Endodermal cell (in vitro differentiated cells): ENCODE data around the gene C1orf210. TPM values are rescaled to one million over a fixed set of nuclear protein-coding genes. Genes with fewer than 3 reads are reported as not detected.
A peak's percentile ranks its signal among the peaks of the same experiment; 100 is the strongest.

Experiments
- DNase-seq: peaks from one replicate; pipeline ENCODE4 v3.0.0-alpha.2; 2017
- H3K27ac ChIP-seq: 2 replicates; pipeline ENCODE4 v1.5.1; 2013; ENCODE audit warnings: mild to moderate bottlenecking, low read depth, low read length, moderate library complexity
- H3K27me3 ChIP-seq: 2 replicates; pipeline ENCODE4 v1.6.1; 2013; ENCODE audit warnings: mild to moderate bottlenecking, low read length, moderate library complexity; ENCODE audit not compliant: insufficient read depth, control insufficient read depth, poor library complexity, severe bottlenecking
- H3K36me3 ChIP-seq: 2 replicates; pipeline ENCODE4 v1.7.0; 2013; ENCODE audit warnings: mild to moderate bottlenecking, low read length, moderate library complexity; ENCODE audit not compliant: control insufficient read depth, insufficient read depth
- H3K4me1 ChIP-seq: one replicate; pipeline ENCODE4 v1.7.0; 2013; ENCODE audit warnings: low read length; ENCODE audit not compliant: control insufficient read depth, insufficient read depth
- H3K4me3 ChIP-seq: 2 replicates; pipeline ENCODE4 v1.5.1; 2013; ENCODE audit warnings: mild to moderate bottlenecking, low read length, moderate library complexity
- H3K9ac ChIP-seq: 2 replicates; pipeline ENCODE4 v1.6.1; 2013; ENCODE audit warnings: mild to moderate bottlenecking, low read length, moderate library complexity; ENCODE audit not compliant: poor library complexity, severe bottlenecking; ENCODE audit errors: extremely low read depth
- H3K9me3 ChIP-seq: 2 replicates; pipeline ENCODE4 v1.6.1; 2013; ENCODE audit warnings: mild to moderate bottlenecking, low read length, moderate library complexity; ENCODE audit not compliant: control insufficient read depth
- H3K27ac Mint-ChIP-seq: 2 replicates; pipeline ENCODE4 v1.8.0; 2020; ENCODE audit warnings: mixed read lengths
- H3K27me3 Mint-ChIP-seq: 2 replicates; pipeline ENCODE4 v1.8.0; 2021; ENCODE audit warnings: mild to moderate bottlenecking, mixed read lengths; ENCODE audit not compliant: insufficient read depth
- H3K36me3 Mint-ChIP-seq: 2 replicates; pipeline ENCODE4 v1.8.0; 2020; ENCODE audit warnings: low read depth, mixed read lengths
- H3K4me1 Mint-ChIP-seq: 2 replicates; pipeline ENCODE4 v1.8.0; 2020; ENCODE audit warnings: mixed read lengths
- H3K4me3 Mint-ChIP-seq: 2 replicates; pipeline ENCODE4 v1.8.0; 2020; ENCODE audit warnings: mild to moderate bottlenecking, moderate library complexity, mixed read lengths
- H3K9me3 Mint-ChIP-seq: 2 replicates; pipeline ENCODE4 v1.8.0; 2020; ENCODE audit warnings: mild to moderate bottlenecking, mixed read lengths
- CTCF ChIP-seq: fragments of 200-600 bp; sonication (generic); conservative IDR thresholded peaks from 2 replicates; pipeline ENCODE4 v1.5.0; 2021; ENCODE audit warnings: antibody characterized with exemption, mild to moderate bottlenecking
- WGBS, 2 experiments: methylation state at CpG; one replicate each; pipeline versions ENCODE4 v1.1.5 to v1.1.7; 2013; ENCODE audit warnings: missing lambda C conversion rate in 2 of 2, mixed read lengths in 1 of 2; ENCODE audit not compliant: insufficient coverage in 1 of 2, insufficient read length in 1 of 2; 5-methylcytosine and 5-hydroxymethylcytosine counted together
- total RNA-seq, 2 donors: library from RNA; stranded (reverse); fragmentation: NEBNext Ultra II Directional in 1 of 2; extraction: Animal tissue kit (Norgen Biotek cat#: 25700) in 1 of 2; gene quantifications; 2 replicates in 1 of 2; 3 replicates in 1 of 2; pipeline ENCODE4 v1.2.1, GENCODE V29; 2021

The C1orf210 gene
- total RNA-seq, 2 donors from 2014 or later: 9.7 to 17.9 TPM

- H3K27ac Mint-ChIP-seq: no peak overlapping the region
- Histone ChIP-seq H3K36me3 (no peaks in the 10 kb centered on the region), H3K27ac (no peak overlapping the region), H3K4me1 (peaks cover 5% of the 10 kb centered on the region), H3K4me3 (no peak overlapping the region), H3K9ac (no peak overlapping the region), H3K27me3 (no peaks in the 10 kb centered on the region), H3K9me3 (no peaks in the 10 kb centered on the region)
- H3K4me1 Mint-ChIP-seq: peaks cover 31% of the 10 kb centered on the region
- WGBS, 2 experiments: 69% methylated on average over 2 of the region's 2 CpGs; no CpG with 5 or more reads in 1 of the 2 experiments
- H3K9me3 Mint-ChIP-seq: no peaks in the 10 kb centered on the region
- no peak overlapping the region for H3K4me3 Mint-ChIP-seq
- TF ChIP-seq CTCF: no peak
- peaks cover 26% of the 10 kb centered on the region for H3K36me3 Mint-ChIP-seq
- peaks cover 1% of the 10 kb centered on the region for H3K27me3 Mint-ChIP-seq
- peak; percentile 22 for DNase-seq
Measured at GRCh38 chr1:43280692-43281091, 4.7 kb downstream of the C1orf210 start.

- Histone ChIP-seq H3K9ac (no peak overlapping the region), H3K4me1 (no peaks in the 10 kb centered on the region), H3K4me3 (no peak overlapping the region), H3K9me3 (no peaks in the 10 kb centered on the region), H3K27ac (no peak overlapping the region), H3K27me3 (no peaks in the 10 kb centered on the region), H3K36me3 (no peaks in the 10 kb centered on the region)
- Mint-ChIP-seq H3K27me3 (peaks cover 1% of the 10 kb centered on the region), H3K36me3 (peaks cover 26% of the 10 kb centered on the region), H3K4me3 (no peak overlapping the region), H3K27ac (no peak overlapping the region), H3K9me3 (no peaks in the 10 kb centered on the region), H3K4me1 (peaks cover 22% of the 10 kb centered on the region)
- peak; percentile 7 for DNase-seq
- no peak for TF ChIP-seq CTCF
- WGBS, 2 experiments: 90 to 92% methylated on average over 5 to 6 of the region's 6 CpGs
Measured at GRCh38 chr1:43279666-43280065, 5.7 kb downstream of the C1orf210 start.

GRCh38 chr1:43279161-43279560 lies 6.2 kb downstream of the C1orf210 start:
- no peak for TF ChIP-seq CTCF
- Histone ChIP-seq H3K9ac (no peak overlapping the region), H3K27ac (no peak overlapping the region), H3K9me3 (no peaks in the 10 kb centered on the region), H3K4me3 (no peak overlapping the region), H3K36me3 (no peaks in the 10 kb centered on the region), H3K4me1 (no peaks in the 10 kb centered on the region), H3K27me3 (no peaks in the 10 kb centered on the region)
- Mint-ChIP-seq H3K27me3 (peaks cover 1% of the 10 kb centered on the region), H3K4me1 (peaks cover 18% of the 10 kb centered on the region), H3K27ac (no peak overlapping the region), H3K9me3 (no peaks in the 10 kb centered on the region), H3K4me3 (no peak overlapping the region), H3K36me3 (peaks cover 26% of the 10 kb centered on the region)
- 89 to 100% methylated on average over 2 to 5 of the region's 5 CpGs for WGBS, 2 experiments
- peak; percentile 16 for DNase-seq
